ENCODE data around the gene DSE.

Gene DSE

DNA sequence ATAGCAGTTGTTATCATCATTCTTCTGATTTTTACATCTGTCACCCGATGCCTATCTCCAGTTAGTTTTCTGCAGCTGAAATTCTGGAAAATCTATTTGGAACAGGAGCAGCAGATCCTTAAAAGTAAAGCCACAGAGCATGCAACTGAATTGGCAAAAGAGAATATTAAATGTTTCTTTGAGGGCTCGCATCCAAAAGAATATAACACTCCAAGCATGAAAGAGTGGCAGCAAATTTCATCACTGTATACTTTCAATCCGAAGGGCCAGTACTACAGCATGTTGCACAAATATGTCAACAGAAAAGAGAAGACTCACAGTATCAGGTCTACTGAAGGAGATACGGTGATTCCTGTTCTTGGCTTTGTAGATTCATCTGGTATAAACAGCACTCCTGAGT, 92.6 kb downstream of the DSE start:
- DNase-seq (ENCODE audit: extremely low spot score, insufficient read length, low read depth) (no peak), FAIRE-seq (peak; percentile 15)

DNA sequence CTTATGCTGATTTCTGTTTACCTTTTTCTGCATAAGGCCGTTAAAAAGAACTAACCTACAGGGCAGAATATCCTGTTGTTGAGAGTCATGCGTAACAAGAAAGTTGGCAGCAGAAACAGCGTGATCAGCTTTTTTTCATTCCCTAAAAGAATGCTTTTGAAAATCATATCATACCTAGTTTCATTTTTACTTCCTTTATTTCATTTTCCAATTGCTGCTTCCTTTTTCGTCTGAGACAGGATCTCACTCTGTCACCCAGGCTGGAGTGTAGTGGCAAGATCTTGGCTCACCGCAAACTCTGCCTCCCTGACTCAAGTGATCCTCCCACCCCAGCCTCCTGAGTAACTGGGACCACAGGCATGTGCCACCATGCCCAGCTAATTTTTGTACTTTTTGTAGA, 94.5 kb downstream of the DSE start:
- peak; percentile 60 for FAIRE-seq

DNA sequence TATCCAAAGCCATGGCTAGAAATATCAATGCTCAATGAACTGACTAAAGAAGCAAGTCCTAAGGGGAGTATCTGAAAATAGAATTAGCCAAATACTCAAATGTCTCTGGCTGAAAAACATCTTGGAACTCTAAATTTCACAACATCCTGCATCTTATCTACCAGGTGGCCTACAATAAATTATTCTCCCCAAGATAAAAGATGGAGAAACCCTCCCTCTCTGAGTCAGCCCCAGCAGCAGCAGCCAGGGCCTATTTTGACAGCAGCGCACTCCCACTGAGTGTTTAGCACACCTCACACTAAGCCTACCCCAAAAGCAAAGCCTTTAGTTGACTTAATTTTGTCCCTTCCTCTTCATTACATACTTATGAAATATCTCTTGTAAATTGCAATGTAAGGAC, 96.3 kb downstream of the DSE start:
- FAIRE-seq = no peak
- no peak for DNase-seq (ENCODE audit: extremely low spot score, insufficient read length, low read depth)

More for the DNA sequence above, 94.5 kb downstream of the DSE start:
- no peak for DNase-seq (ENCODE audit: extremely low spot score, insufficient read length, low read depth)

DNA sequence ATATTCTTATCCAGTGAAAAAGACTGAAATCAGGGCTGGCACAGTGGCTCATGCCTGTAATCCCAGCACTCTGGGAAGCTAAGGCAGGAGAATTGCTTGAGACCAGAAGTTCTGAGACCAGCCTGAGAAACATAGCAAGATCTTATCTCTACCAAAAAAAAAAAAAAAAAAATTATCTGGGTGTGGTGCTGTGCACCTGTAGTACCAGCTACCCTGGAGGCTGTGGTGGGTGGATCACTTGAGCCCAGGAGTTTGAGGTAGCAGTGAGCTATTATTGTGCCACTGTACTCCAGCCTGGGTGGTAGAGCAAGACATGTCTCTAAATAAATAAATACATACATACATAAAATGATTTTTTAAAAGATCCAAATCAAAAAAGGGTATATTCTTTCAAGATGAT, 96.8 kb downstream of the DSE start:
- DNase-seq (ENCODE audit: extremely low spot score, insufficient read length, low read depth) = no peak

DNA sequence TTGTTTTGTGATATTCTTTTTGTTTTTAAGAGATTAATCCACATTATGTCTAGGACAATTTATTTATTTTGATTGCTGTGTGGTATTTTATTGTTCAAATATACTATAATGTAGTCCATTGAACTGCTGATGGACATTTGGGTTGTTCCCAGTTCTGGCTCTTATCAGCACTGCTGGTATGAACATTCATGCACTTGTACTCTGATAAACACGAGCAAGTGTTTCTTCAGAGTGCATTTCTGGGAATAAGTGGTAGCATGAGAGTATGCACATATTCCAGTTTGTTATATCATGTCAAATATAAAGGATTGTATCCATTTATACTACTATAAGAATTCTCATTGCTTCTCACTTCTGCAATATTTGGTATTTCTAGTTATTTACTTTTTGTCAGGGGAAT, 97.5 kb downstream of the DSE start:
- DNase-seq (ENCODE audit: extremely low spot score, insufficient read length, low read depth) (no peak), FAIRE-seq (no peak)

More for the DNA sequence above, 96.8 kb downstream of the DSE start:
- FAIRE-seq = no peak

DNA sequence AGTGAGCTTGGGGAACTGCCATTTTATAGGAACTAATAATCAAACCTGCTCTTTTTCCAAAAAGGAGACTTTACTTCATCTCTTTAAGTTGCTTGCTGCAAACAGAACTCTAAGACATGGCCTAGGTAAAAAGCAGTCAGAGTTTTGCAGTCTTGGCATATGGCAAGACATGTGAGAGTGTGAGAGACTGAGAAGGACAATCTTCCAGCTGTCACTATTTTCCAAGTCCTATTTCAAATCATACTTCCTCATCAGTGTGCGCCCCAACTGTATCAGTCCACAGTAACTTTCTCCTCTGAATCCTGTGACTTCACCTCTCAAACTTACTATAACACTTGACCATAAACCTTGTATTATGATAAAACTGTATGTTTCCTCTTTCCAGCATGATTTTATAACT, 100.8 kb downstream of the DSE start:
- DNase-seq (ENCODE audit: extremely low spot score, insufficient read length, low read depth) = no peak
- FAIRE-seq = no peak

DNA sequence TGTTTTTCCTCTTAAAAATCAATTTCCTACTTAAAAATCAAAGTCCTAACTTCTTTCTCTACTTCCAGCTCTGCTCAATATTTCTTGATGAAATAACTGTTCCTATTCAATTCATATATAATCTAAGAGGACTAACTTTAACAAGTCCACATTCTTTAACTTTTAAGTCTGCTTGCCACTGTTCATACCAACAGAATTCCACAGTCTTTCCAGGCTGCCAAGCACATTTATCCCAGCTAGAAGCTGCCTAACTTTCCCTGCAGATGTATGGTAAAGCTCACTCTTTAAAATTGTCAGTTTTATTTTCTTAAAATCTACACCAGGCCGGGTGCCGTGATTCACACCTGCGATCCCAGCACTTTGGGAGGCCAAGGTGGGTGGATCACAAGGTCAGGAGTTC, 102.0 kb downstream of the DSE start:
- FAIRE-seq = no peak

DNA sequence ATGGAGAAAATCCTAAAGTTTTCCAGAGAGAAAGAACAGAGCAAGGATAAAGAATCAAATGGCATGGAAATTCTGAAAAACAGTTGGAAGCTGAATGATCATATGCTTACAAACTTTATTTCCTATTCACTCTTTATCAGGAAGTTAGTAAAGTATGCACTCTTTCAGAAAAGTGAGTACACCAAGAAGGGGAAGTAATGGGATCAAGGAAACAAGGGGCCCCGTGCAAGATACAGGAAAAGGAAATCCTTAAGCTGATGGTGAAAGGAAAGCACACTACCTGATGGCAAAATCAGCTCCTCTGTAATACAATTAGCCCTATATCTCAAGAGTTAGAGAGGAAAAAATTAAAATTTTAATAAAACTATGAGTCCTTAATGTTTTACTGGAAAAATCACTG, 104.4 kb downstream of the DSE start:
- FAIRE-seq (no peak), DNase-seq (ENCODE audit: extremely low spot score, insufficient read length, low read depth) (no peak)

More for the DNA sequence above, 102.0 kb downstream of the DSE start:
- DNase-seq (ENCODE audit: extremely low spot score, insufficient read length, low read depth) = no peak

DNA sequence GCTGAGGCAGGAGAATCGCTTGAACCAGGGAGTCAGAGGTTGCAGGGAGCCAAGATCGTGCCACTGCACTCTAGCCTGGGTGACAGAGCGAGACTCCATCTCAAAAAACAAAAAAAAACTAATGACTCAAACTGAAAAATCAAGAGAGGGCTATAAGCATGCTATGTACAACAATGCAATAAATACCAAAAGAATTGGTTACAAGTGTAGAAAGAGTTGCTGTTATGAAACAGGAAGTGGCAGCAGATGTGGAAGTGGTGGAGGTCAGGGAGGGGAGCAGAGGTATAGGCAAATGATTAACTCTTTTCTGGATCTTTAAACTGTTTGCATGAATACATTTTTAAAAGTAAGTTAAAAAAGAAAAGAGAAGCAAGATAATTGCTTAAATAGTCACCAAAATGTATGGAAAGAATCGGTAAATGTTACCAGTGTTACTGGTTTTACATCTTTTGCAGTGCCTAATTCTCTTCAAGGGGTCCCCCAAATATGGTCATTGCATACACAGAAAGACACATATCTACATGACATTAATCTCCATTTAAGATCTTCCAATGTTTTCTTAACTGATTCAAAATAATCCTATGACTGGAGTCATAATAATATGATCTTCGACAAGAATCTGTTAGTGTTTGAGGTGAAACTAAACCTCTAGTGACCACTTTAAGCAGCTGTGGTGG, 105.4 kb downstream of the DSE start:
- FAIRE-seq (peak; percentile 93), DNase-seq (ENCODE audit: extremely low spot score, insufficient read length, low read depth) (peak; percentile 68)

DNA sequence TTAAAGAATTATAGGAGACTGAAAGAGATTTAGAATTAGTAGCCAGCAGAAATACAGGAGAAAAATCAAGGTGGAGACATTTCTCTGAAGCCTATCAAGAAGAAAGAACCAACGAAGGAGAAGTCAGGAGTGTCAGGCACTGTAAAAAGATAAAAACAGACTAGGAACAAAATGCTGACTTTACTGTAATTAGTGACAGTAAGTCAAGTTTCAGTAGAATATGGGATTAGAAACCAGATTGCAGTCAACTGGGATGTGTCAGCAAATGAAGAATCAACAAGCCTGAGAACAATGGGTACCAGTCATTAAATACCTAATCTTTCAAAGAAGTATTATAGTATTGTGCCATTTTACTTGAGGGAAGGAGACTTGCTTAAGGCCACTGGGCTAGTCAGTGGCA, 112.0 kb downstream of the DSE start:
- no peak for FAIRE-seq
- no peak for DNase-seq (ENCODE audit: extremely low spot score, insufficient read length, low read depth)

DNA sequence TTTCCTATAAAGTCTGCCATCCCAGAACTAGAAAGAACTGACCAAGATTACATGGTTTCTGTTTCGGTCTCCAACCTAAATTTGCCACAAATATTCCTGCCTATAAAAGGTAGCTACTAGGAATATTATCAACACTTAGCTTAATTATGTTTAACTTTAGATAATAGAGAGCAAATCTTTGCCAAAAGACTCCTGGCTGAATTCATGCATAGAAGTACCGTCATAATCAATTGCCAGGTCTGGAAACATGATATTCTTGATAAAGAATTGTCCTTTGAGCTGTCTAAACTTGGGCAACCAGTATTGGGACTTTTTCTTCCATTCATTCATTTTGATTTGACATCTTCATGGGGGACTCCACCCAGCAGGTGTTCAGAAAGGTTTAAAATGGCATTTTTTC, 112.9 kb downstream of the DSE start:
- no peak for FAIRE-seq
- DNase-seq (ENCODE audit: extremely low spot score, insufficient read length, low read depth) = no peak

DNA sequence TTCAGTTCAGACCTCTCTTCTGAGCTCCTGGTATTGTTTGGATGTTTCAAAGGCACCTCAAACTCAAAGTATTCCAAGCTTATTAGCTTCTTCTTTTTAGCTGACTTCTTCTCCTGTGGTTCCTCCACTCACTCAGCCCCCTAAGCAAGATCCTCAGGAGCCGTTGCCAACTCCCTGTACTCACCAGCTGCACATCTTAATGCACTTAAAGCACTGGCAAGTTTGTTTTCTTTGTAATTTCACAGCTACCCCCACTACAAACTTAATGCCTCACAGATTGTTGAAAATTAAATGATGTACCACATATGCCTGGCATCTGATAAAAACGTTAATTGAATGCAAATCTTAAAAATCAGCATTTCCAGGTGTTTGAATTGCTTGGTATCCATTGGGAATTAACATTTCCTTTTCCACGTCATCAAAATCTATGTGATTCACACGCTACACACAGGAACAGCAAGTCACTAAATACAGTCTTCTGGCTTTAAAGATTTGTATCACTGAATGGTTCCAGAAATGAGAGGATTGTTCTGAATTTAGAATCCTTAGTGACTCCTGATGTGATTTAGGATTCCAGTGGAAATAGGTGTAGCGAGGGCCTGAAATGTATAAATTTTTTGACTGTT, 114.9 kb downstream of the DSE start:
- FAIRE-seq (no peak), DNase-seq (ENCODE audit: extremely low spot score, insufficient read length, low read depth) (no peak)

DNA sequence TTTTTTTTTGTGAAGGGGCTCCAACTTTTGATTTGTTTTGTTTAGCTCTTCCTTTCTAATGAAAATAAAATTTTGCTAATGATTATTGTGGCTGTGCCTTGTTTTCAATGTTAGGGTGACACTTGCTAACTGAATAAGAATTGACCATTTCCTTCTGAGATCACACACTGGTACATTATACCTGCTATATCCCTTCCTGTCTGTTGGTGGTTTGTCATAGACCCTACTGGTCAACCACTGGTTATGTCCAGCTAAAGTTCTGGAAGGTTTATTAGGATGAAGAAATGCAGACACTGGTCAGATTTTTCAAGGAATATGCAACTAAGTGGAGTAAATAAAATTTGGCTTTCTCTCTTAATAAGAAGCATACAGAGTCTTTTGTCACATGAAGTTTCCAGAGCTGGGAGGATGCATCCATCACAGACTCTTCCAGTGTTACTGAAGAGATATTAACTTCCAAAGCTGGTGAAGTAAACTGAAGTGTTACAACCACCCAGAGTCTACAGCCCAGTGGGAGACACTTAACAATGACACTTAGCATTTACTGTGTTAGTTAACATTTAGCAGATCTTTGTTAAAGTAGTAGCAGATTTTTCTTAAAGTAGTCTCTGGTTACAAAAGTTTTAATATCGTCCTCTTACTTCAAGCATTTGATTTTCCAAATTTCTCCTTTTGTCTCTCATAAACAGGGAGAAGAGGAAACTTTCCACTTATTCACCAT, 121.0 kb downstream of the DSE start:
- DNase-seq (ENCODE audit: extremely low spot score, insufficient read length, low read depth) = no peak
- no peak for FAIRE-seq

DNA sequence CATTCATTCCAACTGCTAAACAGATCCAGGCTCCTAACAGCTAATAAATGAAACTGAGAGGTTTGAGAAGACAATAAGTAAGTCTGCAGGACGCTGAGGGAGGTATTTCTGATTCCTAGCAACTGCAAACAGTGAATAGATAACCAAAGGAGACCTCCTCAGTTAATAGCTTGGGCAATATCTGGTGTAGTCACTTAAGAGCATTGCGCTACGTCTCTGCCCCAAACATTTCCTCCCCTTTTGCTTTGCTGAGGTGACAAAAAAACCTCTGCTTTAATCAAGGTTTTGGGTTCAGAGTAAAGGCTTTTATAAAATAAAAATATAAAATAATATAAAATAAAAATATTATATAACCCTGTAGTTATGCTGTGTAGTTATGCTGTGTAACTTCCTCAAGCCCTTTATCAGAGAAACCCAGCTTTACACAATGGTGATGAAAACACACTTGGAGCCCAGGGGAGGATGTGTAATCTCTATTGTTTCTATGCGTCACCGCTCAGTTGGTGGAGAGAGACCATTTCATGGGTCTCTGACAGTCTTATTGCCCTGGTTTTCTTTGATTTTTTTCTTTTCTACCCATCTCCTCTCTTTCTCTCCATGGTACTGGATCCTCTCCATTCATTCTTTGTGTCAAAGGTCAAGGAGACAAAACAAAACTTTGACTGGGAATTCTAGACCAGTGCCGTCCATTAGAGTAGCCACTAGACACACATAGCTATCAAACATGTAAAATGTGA, 121.8 kb downstream of the DSE start:
- DNase-seq (ENCODE audit: extremely low spot score, insufficient read length, low read depth) (no peak), FAIRE-seq (no peak)
